HG03520 (cell line): ENCODE data around the gene FOXK1.

ENCODE experiments used
- ATAC-seq: cut with Tn5 transposase; IDR thresholded peaks from one replicate; pipeline ENCODE4 v1.9.1; 2021; ENCODE audit warnings: mild to moderate bottlenecking, moderate library complexity; ENCODE audit not compliant: unreplicated experiment

FOXK1 gene

GRCh38 chr7:4742852-4743251 is 60.8 kb downstream of the FOXK1 start:
- no peak for ATAC-seq

GRCh38 chr7:4744391-4745264 is 62.5 kb downstream of the FOXK1 start:
- ATAC-seq: peak; percentile 57

GRCh38 chr7:4745265-4745919 is 63.3 kb downstream of the FOXK1 start:
- no peak for ATAC-seq

- ATAC-seq: no peak
Observed at GRCh38 chr7:4745971-4746919, 64.2 kb downstream of the FOXK1 start.

GRCh38 chr7:4747013-4747412 is 64.9 kb downstream of the FOXK1 start:
- ATAC-seq: no peak

- no peak for ATAC-seq
Observed at GRCh38 chr7:4747746-4748145, 65.7 kb downstream of the FOXK1 start.

GRCh38 chr7:4748231-4748681 is 66.2 kb downstream of the FOXK1 start:
- ATAC-seq: no peak

GRCh38 chr7:4749363-4749762 is 67.3 kb downstream of the FOXK1 start:
- no peak for ATAC-seq

- no peak for ATAC-seq
Observed at GRCh38 chr7:4749798-4750197, 67.7 kb downstream of the FOXK1 start.

GRCh38 chr7:4751398-4751947 is 69.4 kb downstream of the FOXK1 start:
- no peak for ATAC-seq

- ATAC-seq: peak; percentile 71
Observed at GRCh38 chr7:4753598-4754432, 71.7 kb downstream of the FOXK1 start.

GRCh38 chr7:4754433-4755010 is 72.4 kb downstream of the FOXK1 start:
- no peak for ATAC-seq

- no peak for ATAC-seq
Observed at GRCh38 chr7:4755045-4755444, 73.0 kb downstream of the FOXK1 start.

GRCh38 chr7:4758111-4758510 is 76.0 kb downstream of the FOXK1 start:
- ATAC-seq: no peak

- ATAC-seq: no peak
Observed at GRCh38 chr7:4758791-4759190, 76.7 kb downstream of the FOXK1 start.

- ATAC-seq: no peak
Observed at GRCh38 chr7:4759211-4759610, 77.1 kb downstream of the FOXK1 start.

GRCh38 chr7:4760952-4761351 is 78.9 kb downstream of the FOXK1 start:
- ATAC-seq: no peak

GRCh38 chr7:4762121-4763055 is 80.3 kb downstream of the FOXK1 start:
- ATAC-seq: no peak
